ENCODE data around the gene MRPL54.
A peak's percentile ranks its signal among the peaks of the same experiment; 100 is the strongest.

The MRPL54 gene

GRCh38 chr19:3762501-3763459 is at the start of gene MRPL54:
Gene MRPL54 (plus strand): TSS chr19:3762682. CDS start chr19:3762701, 19 bp downstream.
- Histone ChIP-seq H3K4me1 (ENCODE audit: control insufficient read depth, insufficient read depth, low read length) (peaks cover 3% of the 10 kb centered on the region), H3K9me3 (ENCODE audit: control insufficient read depth, insufficient read depth, low read length) (no peaks in the 10 kb centered on the region), H3K9ac (ENCODE audit: low read depth, low read length) (peak within 1 kb of the TSS; percentile 87), H3K36me3 (ENCODE audit: control insufficient read depth, insufficient read depth, low read length) (peaks cover 22% of the 10 kb centered on the region), H3K27me3 (ENCODE audit: control insufficient read depth, insufficient read depth, low read length) (no peaks in the 10 kb centered on the region), H3K4me3 (ENCODE audit: low read depth, low read length) (peak within 1 kb of the TSS; percentile 97)

- no peak overlapping the region for H3K4me3 ChIP-seq (ENCODE audit: low read depth, low read length)
- no peak overlapping the region for H3K9ac ChIP-seq (ENCODE audit: low read depth, low read length)
- no peaks in the 10 kb centered on the region for H3K27me3 ChIP-seq (ENCODE audit: control insufficient read depth, insufficient read depth, low read length)
- H3K4me1 ChIP-seq (ENCODE audit: control insufficient read depth, insufficient read depth, low read length), result peaks cover 2% of the 10 kb centered on the region
- H3K9me3 ChIP-seq (ENCODE audit: control insufficient read depth, insufficient read depth, low read length), result no peaks in the 10 kb centered on the region
- no peaks in the 10 kb centered on the region for H3K36me3 ChIP-seq (ENCODE audit: control insufficient read depth, insufficient read depth, low read length)
Observed at GRCh38 chr19:3716147-3716668, 46.3 kb upstream of the MRPL54 start.

- Histone ChIP-seq H3K9me3 (ENCODE audit: control insufficient read depth, insufficient read depth, low read length) (no peaks in the 10 kb centered on the region), H3K36me3 (ENCODE audit: control insufficient read depth, insufficient read depth, low read length) (no peaks in the 10 kb centered on the region), H3K27me3 (ENCODE audit: control insufficient read depth, insufficient read depth, low read length) (no peaks in the 10 kb centered on the region)
Observed at GRCh38 chr19:3719868-3720267, 42.6 kb upstream of the MRPL54 start.

GRCh38 chr19:3720349-3720917 is 42.0 kb upstream of the MRPL54 start:
- H3K36me3 ChIP-seq (ENCODE audit: control insufficient read depth, insufficient read depth, low read length), result no peaks in the 10 kb centered on the region
- H3K4me3 ChIP-seq (ENCODE audit: low read depth, low read length), result no peak overlapping the region
- H3K27me3 ChIP-seq (ENCODE audit: control insufficient read depth, insufficient read depth, low read length), result no peaks in the 10 kb centered on the region
- H3K4me1 ChIP-seq (ENCODE audit: control insufficient read depth, insufficient read depth, low read length), result peaks cover 5% of the 10 kb centered on the region
- H3K9ac ChIP-seq (ENCODE audit: low read depth, low read length), result no peak overlapping the region
- H3K9me3 ChIP-seq (ENCODE audit: control insufficient read depth, insufficient read depth, low read length), result no peaks in the 10 kb centered on the region

More at GRCh38 chr19:3719868-3720267, 42.6 kb upstream of the MRPL54 start:
- Histone ChIP-seq H3K4me3 (ENCODE audit: low read depth, low read length) (no peak overlapping the region), H3K4me1 (ENCODE audit: control insufficient read depth, insufficient read depth, low read length) (peaks cover 5% of the 10 kb centered on the region), H3K9ac (ENCODE audit: low read depth, low read length) (no peak overlapping the region)

- Histone ChIP-seq H3K9ac (ENCODE audit: low read depth, low read length) (no peak overlapping the region), H3K4me3 (ENCODE audit: low read depth, low read length) (peak overlapping the region; percentile 85)
Observed at GRCh38 chr19:3721131-3721886, 41.2 kb upstream of the MRPL54 start.

GRCh38 chr19:3721887-3722442 is 40.5 kb upstream of the MRPL54 start:
- peak overlapping the region; percentile 85 for H3K4me3 ChIP-seq (ENCODE audit: low read depth, low read length)
- no peaks in the 10 kb centered on the region for H3K9me3 ChIP-seq (ENCODE audit: control insufficient read depth, insufficient read depth, low read length)
- H3K4me1 ChIP-seq (ENCODE audit: control insufficient read depth, insufficient read depth, low read length), result peaks cover 7% of the 10 kb centered on the region
- H3K9ac ChIP-seq (ENCODE audit: low read depth, low read length), result peak overlapping the region; percentile 12
- H3K36me3 ChIP-seq (ENCODE audit: control insufficient read depth, insufficient read depth, low read length), result no peaks in the 10 kb centered on the region
- no peaks in the 10 kb centered on the region for H3K27me3 ChIP-seq (ENCODE audit: control insufficient read depth, insufficient read depth, low read length)

More at GRCh38 chr19:3721131-3721886, 41.2 kb upstream of the MRPL54 start:
- H3K4me1 ChIP-seq (ENCODE audit: control insufficient read depth, insufficient read depth, low read length), result peaks cover 7% of the 10 kb centered on the region
- no peaks in the 10 kb centered on the region for H3K9me3 ChIP-seq (ENCODE audit: control insufficient read depth, insufficient read depth, low read length)
- no peaks in the 10 kb centered on the region for H3K36me3 ChIP-seq (ENCODE audit: control insufficient read depth, insufficient read depth, low read length)
- no peaks in the 10 kb centered on the region for H3K27me3 ChIP-seq (ENCODE audit: control insufficient read depth, insufficient read depth, low read length)

GRCh38 chr19:3722443-3723109 is 39.9 kb upstream of the MRPL54 start:
- no peaks in the 10 kb centered on the region for H3K27me3 ChIP-seq (ENCODE audit: control insufficient read depth, insufficient read depth, low read length)
- H3K4me1 ChIP-seq (ENCODE audit: control insufficient read depth, insufficient read depth, low read length), result peaks cover 7% of the 10 kb centered on the region
- no peaks in the 10 kb centered on the region for H3K36me3 ChIP-seq (ENCODE audit: control insufficient read depth, insufficient read depth, low read length)
- no peak overlapping the region for H3K9ac ChIP-seq (ENCODE audit: low read depth, low read length)
- no peaks in the 10 kb centered on the region for H3K9me3 ChIP-seq (ENCODE audit: control insufficient read depth, insufficient read depth, low read length)
- H3K4me3 ChIP-seq (ENCODE audit: low read depth, low read length), result peak overlapping the region; percentile 85

GRCh38 chr19:3723110-3723488 is 39.4 kb upstream of the MRPL54 start:
- H3K4me3 ChIP-seq (ENCODE audit: low read depth, low read length), result peak overlapping the region; percentile 53

GRCh38 chr19:3723883-3724282 is 38.6 kb upstream of the MRPL54 start:
- peak overlapping the region; percentile 22 for H3K4me3 ChIP-seq (ENCODE audit: low read depth, low read length)
- no peaks in the 10 kb centered on the region for H3K36me3 ChIP-seq (ENCODE audit: control insufficient read depth, insufficient read depth, low read length)
- H3K27me3 ChIP-seq (ENCODE audit: control insufficient read depth, insufficient read depth, low read length), result no peaks in the 10 kb centered on the region
- peaks cover 7% of the 10 kb centered on the region for H3K4me1 ChIP-seq (ENCODE audit: control insufficient read depth, insufficient read depth, low read length)
- peak overlapping the region; percentile 47 for H3K9ac ChIP-seq (ENCODE audit: low read depth, low read length)
- no peaks in the 10 kb centered on the region for H3K9me3 ChIP-seq (ENCODE audit: control insufficient read depth, insufficient read depth, low read length)

More at GRCh38 chr19:3723110-3723488, 39.4 kb upstream of the MRPL54 start:
- no peaks in the 10 kb centered on the region for H3K36me3 ChIP-seq (ENCODE audit: control insufficient read depth, insufficient read depth, low read length)
- no peaks in the 10 kb centered on the region for H3K27me3 ChIP-seq (ENCODE audit: control insufficient read depth, insufficient read depth, low read length)
- no peaks in the 10 kb centered on the region for H3K9me3 ChIP-seq (ENCODE audit: control insufficient read depth, insufficient read depth, low read length)
- peaks cover 7% of the 10 kb centered on the region for H3K4me1 ChIP-seq (ENCODE audit: control insufficient read depth, insufficient read depth, low read length)
- no peak overlapping the region for H3K9ac ChIP-seq (ENCODE audit: low read depth, low read length)

GRCh38 chr19:3725121-3725520 is 37.4 kb upstream of the MRPL54 start:
- H3K36me3 ChIP-seq (ENCODE audit: control insufficient read depth, insufficient read depth, low read length), result peaks cover 3% of the 10 kb centered on the region
- peaks cover 7% of the 10 kb centered on the region for H3K4me1 ChIP-seq (ENCODE audit: control insufficient read depth, insufficient read depth, low read length)
- no peak overlapping the region for H3K4me3 ChIP-seq (ENCODE audit: low read depth, low read length)

More at GRCh38 chr19:3725121-3725520, 37.4 kb upstream of the MRPL54 start:
- Histone ChIP-seq H3K9ac (ENCODE audit: low read depth, low read length) (no peak overlapping the region), H3K9me3 (ENCODE audit: control insufficient read depth, insufficient read depth, low read length) (no peaks in the 10 kb centered on the region), H3K27me3 (ENCODE audit: control insufficient read depth, insufficient read depth, low read length) (no peaks in the 10 kb centered on the region)

All from iPS-15b (cell line).